ENCODE data around the gene ENAM.
"Not testable (repeated sequence)": the region's sequence is repeated elsewhere in the genome, so short reads cannot be mapped to it uniquely, and the experiment has no call there.

The ENAM gene

DNA sequence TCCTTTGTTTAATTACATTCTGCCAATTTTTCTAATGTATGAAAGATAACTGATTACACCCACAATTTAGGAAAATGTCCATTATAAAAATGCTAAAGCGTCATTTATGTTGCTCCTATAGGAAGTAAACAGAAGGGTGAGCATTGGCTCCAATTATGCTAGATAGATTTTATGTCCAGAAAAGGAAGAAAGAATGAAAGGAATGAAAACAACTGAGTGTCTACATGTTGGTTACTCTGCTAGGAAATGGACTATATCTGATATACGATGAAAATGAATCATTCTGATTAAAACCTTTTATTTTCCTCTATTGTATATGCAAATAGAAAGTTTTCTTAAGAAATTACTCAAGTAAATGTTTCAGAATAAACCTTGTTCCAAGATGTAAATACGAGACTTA lies 1.6 kb downstream of the ENAM start:
- no peak for DNase-seq

DNA sequence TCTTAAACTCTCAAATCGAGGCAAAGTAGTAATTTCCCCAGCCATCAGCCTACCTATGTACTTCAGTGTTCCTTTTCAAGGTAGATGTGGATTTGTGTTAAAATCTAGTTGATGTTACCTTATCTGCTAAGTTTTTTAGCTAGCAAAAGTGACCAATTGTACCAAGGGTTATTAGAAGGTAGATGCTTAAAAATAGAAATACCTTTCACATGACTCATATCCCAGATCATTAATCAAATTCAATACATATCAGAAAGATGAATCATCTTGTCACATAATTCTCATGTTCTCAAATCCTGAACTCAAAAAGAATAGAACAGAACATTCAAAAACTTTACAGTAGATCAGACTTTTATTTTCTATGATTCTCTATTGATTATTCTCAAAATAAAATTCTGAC lies 3.5 kb downstream of the ENAM start:
- DNase-seq, result no peak

DNA sequence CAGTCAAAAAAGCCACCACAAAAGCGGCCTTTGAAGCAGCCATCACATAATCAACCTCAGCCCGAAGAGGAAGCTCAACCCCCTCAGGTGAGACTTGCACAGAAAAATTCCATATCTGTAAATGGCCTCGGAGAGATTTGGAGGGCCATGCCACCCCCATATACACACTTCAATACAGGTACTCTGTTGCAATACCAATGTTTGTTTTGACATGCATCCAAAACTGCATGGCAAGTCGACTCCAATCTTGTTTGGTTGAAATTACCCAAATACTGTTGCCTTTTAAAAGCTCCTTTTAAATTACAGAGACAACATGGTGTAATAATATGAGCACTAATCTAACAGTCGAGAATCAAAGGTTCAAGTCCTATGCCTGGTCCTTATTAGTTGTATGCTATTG lies 5.9 kb downstream of the ENAM start:
- no peak for DNase-seq

DNA sequence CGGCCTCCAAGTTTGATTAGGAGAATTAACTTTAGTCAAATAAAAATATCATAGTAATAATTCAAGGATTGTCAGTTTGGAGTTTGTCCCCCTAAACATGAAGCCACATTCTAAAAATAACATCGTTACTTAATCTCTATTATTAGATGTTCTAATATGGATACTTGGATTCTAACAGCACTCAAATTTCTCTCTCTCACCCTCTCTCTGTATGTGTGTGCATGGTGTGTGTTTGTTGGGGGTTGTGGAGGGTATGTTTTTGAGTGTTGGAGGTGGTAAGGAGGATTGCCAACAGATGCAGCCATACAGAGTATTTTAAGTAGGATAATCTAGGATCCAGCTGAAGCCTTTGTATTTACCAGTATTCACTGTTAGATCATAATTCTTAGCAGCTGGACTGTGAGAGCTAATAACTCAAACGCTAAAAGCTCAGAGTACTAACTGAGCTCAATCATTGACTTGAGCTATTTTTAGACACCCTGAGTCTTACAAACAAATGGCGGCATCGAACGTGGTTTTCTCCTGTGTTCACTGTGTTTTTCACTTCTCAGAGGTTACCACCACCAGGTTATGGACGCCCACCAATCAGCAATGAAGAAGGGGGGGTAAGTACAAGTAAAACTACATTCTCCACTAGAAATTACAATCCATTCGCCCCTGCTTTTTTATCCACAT lies 8.8 kb downstream of the ENAM start:
- DNase-seq, result no peak

DNA sequence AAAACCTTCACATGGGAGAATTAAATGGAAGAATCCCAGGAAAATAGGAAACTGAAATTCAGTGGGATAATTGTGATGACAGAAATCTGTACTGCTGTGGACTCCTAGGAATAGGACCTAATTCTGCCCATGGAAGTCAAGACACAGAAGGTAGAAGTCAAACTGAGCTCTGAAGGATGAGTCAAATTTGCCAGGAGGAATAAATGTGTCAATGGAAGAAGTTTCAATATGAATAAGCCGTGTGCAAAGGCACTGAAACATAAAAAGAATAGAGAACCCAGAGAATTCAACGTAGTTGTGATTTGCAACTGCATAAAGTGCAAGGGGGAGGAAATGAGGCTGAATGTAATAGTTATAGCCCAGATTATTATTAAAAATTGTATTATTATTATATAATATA lies 11.6 kb downstream of the ENAM start:
- no peak for DNase-seq

- DNase-seq, result not testable (repeated sequence)
Measured at GRCh38 chr4:70650741-70651140, 22.2 kb downstream of the ENAM start.

DNA sequence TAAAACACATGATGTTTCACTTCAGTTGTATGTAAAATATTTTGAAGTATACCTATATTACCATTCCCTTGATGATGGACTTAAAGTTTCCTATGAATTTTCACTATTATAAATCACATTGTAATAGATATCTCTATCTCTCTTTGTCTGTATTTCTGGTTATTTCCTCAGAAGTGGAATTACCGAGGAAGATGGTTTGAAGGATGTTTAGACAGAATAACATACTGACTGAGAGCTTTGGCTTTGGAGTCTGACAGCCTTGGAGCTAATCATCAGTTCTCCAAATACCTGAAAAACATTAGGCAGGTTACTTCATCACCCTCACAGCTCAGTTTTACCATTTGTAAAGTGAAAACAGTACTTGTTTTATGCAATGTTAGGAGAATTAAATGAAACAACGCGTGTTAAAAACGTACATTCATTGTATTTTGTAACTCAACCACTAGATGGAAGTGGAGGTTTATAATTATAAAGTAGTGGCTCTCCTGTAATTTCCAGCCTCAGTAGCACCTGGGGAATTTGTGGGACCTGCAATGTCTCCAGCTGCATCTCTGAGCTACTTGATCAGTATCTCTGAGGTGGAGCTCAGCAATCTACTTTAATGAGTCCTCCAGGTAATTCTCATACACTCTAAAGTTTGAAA lies 23.4 kb downstream of the ENAM start:
- peak; percentile 36 for DNase-seq

GRCh38 chr4:70654605-70655011 lies 26.1 kb downstream of the ENAM start:
- no peak for DNase-seq

DNA sequence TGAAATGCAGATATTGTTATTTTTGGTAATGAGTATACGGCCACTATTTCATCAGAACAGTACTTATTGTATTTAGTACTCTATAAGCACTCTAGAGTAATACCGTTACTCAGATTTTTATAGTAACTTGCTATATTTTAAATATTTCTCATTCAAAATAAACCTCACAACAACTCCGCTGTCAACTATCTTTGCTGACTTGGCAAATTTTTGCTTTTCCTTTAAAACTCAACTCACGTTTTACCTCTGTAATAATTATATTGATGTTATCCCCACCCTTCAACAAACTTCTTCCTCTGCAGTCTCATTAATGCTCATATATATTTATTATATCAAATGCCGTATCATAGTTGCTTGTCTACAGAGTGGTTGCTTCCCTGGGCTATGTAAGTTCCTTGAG lies 28.8 kb downstream of the ENAM start:
- DNase-seq, result no peak

DNA sequence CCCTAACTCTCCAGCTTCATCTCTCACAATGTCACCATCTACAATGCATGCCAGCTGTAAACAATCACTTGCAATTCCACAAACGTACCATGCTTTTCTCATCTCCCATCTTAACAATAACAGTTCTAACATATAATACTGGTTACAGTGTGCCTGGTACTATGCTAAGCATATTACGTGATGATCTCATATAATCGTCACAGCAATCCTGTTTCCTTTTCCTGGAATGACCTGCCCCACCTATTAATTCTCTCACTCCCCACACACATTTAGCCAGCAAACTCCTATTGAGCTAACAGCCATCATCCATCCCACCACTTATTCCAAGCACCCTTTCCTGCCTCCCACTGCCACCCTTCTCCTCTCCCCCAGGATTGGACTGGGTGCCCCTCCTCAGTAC lies 29.9 kb downstream of the ENAM start:
- DNase-seq, result no peak

GRCh38 chr4:70660106-70660505 lies 31.6 kb downstream of the ENAM start:
- no peak for DNase-seq

GRCh38 chr4:70661309-70661922 lies 32.9 kb downstream of the ENAM start:
- DNase-seq, result not testable (repeated sequence)

- no peak for DNase-seq
Measured at GRCh38 chr4:70666369-70666768, 37.8 kb downstream of the ENAM start, which contains the start of gene JCHAIN. JCHAIN (minus strand) TSS chr4:70666508; CDS start chr4:70666490, 18 bp downstream.

DNA sequence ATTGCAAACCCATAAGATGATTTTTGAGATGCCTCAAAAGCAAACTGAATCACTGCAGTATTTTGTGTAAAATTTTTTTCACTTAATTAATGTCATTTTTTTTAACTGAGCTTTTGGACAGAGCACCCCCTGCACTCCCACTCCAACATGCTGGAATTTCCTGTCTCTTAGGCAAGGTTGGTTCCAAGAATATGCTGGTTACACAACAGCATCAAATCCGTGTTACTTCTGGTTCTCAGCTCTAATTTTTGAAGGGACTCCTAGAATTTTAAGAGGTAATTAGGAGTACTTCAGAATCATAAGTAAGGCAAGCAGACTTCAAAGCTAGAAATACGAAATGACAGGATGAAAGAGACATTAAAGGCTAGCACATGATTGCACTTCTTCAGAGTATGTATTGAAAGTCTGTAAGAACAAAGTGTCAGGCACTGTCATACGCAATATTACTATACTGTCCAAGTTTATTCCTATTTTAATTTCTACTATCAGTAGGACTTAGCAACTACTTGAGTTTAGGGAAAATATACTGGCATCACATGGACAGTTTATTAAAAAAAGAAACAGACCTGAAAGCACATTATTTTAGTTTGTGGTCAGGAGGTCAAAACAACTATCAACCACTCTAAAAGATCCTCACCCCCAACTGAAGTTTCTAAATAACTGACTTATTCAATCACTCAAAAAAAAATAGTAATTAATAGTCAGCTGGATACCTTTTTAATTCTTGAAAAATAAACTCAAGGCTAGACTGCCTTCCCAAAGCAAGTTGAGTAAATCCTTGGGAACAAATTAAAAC lies 39.4 kb downstream of the ENAM start:
- DNase-seq, result no peak

- no peak for DNase-seq
Measured at GRCh38 chr4:70670332-70671014, 41.9 kb downstream of the ENAM start.

DNA sequence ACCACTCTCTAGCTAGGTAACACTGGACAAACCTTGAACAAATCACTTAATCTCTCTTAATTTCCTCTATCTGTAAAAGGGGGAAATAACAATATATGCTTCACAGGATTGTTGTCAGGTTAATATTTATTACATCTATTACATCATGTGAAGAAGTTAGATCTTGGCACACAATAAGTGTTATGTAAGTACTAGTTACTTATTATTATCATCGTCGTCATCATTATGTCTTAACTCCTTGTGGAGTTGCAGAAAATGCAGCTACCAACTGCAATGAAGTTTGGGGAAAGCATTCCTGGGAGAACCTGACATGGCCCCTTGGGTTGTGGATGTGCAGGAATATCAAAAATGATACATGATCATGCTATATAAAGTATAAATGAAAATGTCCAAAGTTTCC lies 42.5 kb downstream of the ENAM start:
- DNase-seq, result no peak

DNA sequence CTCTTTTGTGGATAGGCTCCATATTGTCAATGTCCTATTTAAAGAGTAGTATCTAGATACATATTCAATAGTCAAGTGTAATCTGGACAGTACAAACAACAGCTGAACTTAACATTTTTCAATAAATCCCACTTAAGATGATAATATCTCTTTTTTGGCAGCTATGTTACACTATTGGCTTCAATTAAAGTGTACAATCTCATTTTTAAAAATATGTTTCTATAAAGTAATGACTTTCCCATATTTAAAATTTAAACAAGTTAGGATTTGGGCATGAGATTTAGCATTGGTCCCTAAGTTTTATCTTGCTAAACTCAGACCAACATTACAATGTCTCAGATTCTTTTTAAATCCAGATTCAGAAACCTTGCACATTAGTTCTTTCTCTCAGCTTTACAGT lies 45.6 kb downstream of the ENAM start:
- DNase-seq, result no peak

DNA sequence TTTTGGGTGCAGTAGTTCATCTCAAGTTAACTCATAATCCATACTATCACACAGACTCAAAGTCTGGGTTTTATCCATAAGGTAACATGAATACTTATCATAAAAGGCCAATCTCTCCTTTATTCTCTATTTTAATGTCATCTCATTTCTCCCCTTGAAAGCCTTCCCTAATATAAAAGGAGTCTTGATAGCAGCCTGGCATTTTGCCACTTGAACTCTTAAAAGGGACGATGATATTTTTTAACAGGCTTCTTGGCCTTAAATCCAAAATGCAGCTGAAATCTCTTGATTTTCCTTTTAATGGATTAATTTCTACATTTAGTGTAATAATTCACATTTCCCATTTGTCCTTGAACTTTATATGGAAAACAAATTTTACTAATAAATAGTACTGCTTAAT lies 46.2 kb downstream of the ENAM start:
- no peak for DNase-seq

- no peak for DNase-seq
Measured at GRCh38 chr4:70676554-70677090, 48.1 kb downstream of the ENAM start.

DNA sequence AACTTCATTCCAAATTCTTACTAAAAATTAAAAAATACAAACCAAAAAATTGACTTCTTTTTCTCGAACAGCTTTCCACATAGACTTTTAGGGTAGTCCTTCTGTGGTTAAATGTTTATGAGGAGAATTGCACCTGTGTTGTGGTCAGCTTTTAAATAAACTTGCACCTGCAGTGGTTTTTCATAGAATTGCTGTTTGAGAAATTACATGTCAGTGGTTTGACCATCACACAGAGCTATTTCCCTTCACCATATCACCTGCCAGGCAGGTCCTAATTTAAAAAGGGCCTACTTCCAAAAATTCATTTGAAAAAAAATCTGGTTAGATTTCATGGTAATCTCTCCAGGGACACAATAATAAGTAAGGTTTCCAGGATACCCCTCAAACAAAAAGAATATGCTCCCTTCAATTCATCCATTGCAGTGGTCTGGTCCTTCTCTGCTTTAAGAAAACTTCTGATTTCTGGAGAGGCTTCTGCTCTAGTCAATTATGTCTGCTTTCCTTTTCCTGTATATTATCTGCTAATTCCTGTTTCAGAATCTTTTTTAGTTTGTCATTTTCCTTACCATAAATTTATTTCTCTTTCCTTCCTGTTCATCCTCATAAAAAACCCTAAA lies 49.9 kb downstream of the ENAM start:
- DNase-seq, result no peak

DNA sequence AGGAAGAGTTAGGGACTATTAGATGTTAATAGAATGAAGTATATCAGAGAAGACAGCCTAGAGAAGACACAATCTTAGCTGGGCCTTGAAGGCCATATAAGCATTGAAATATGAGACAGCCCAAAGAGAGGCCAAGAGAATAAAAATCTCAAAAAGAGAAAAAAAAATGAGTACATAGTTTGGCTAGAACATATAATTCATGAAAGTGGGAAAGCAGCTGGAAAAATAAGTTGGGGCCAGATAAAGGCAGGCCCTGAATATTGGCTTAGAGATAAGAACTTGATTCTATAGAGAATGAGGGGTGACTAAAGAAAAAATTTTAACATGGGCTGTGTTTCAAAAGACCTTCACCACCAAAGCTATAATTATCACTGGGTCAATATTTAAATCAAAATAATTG lies 52.4 kb downstream of the ENAM start:
- no peak for DNase-seq

- DNase-seq, result no peak
Measured at GRCh38 chr4:70681704-70682103, 53.2 kb downstream of the ENAM start.
